Measurements from ENCODE around the gene GPR4. TPM values are rescaled to one million over a fixed set of nuclear protein-coding genes. Genes with fewer than 3 reads are reported as not detected.

GPR4 gene
- total and polyA plus RNA-seq, 2 of the 8 experiments (the other 6 are each of a cell fraction or from before 2014, with no cell fraction given): 0.19 to 0.39 TPM

- H3K4ac ChIP-seq (replicated peaks; ENCODE audit: insufficient read length, low read depth, low read length): no peak overlapping the region
- H4K91ac ChIP-seq (replicated peaks; ENCODE audit: insufficient read length, low read length): no peak overlapping the region
- H2BK12ac ChIP-seq (ENCODE audit: low read depth, low read length): no peak overlapping the region
- H2BK5ac ChIP-seq (ENCODE audit: low read depth, low read length): no peak overlapping the region
- no peak overlapping the region for H3K27ac ChIP-seq (ENCODE audit: low read depth, low read length)
- H2BK15ac ChIP-seq (ENCODE audit: low read length): no peak overlapping the region; the same call in 1 of the 2 replicates
- no peak overlapping the region for H3K4me2 ChIP-seq (ENCODE audit: insufficient read depth in 1 of 2, low read depth in 2 of 2, low read length in 2 of 2)
- peaks cover 13% of the 10 kb centered on the region for H3K23me2 ChIP-seq (ENCODE audit: low read depth, low read length)
- peak overlapping the region; percentile 75; the same call in 1 of the 2 replicates for H2AK5ac ChIP-seq (ENCODE audit: low read depth, low read length)
- no peaks in the 10 kb centered on the region for H3K36me3 ChIP-seq (ENCODE audit: control insufficient read depth in 2 of 4, insufficient read depth in 4 of 4, low read length in 3 of 4)
- H3K79me2 ChIP-seq (ENCODE audit: control insufficient read depth in 1 of 2, insufficient read depth in 2 of 2, low read length in 2 of 2): no peaks in the 10 kb centered on the region
- FAIRE-seq (no peak), DNase-seq (ENCODE audit: low read depth in 1 of 2, low spot score in 2 of 2) (no peak)
- no peak overlapping the region for H3K56ac ChIP-seq (replicated peaks; ENCODE audit: insufficient read length, low read depth, low read length)
- peaks cover 4 to 15% (median 9%) of the 10 kb centered on the region in 4 experiments for H3K4me1 ChIP-seq (replicated peaks in 1 of 4; ENCODE audit: control insufficient read depth in 3 of 4, insufficient read depth in 4 of 4, low read length in 3 of 4)
- POLR2A ChIA-PET (ENCODE audit: partially characterized antibody): interaction anchor here (10.3 kb wide), 1 partner anchor 18 kb away, joined by 119 read pairs; no protein-coding TSS in a partner anchor
- CTCF ChIA-PET (ENCODE audit: partially characterized antibody): interaction anchor here (8.4 kb wide), 1 partner anchor 30 kb away, joined by 135 read pairs; the partner anchor contains the start of gene GPR4
- no peak overlapping the region for H2BK20ac ChIP-seq (ENCODE audit: low read length)
- no peak overlapping the region for H4K8ac ChIP-seq (ENCODE audit: extremely low read depth, insufficient read depth, low read length)
- H4K5ac ChIP-seq (ENCODE audit: insufficient read length, low read depth, low read length): no peak overlapping the region
- no peak overlapping the region for H2BK120ac ChIP-seq (replicated peaks; ENCODE audit: low read depth, low read length)
- H2AFZ ChIP-seq (ENCODE audit: low read length): no peak overlapping the region
- no peak overlapping the region for H3K23ac ChIP-seq (ENCODE audit: insufficient read length)
- no peaks in the 10 kb centered on the region for H4K20me1 ChIP-seq (replicated peaks in 1 of 2; ENCODE audit: control insufficient read depth in 1 of 2, insufficient read depth in 2 of 2, low read length in 2 of 2)
- H3K79me1 ChIP-seq (ENCODE audit: low read depth, low read length): no peaks in the 10 kb centered on the region
- no peak overlapping the region for H3K14ac ChIP-seq (ENCODE audit: insufficient read length)
- no peak overlapping the region for H3K18ac ChIP-seq (ENCODE audit: extremely low read depth, low read length)
- H3K9ac ChIP-seq (replicated peaks in 1 of 4; ENCODE audit: extremely low read depth in 1 of 4, low read depth in 3 of 4, low read length in 3 of 4): no peak overlapping the region
- no peaks in the 10 kb centered on the region for H3K27me3 ChIP-seq (replicated peaks in 1 of 4; ENCODE audit: control insufficient read depth in 3 of 4, extremely low read depth in 1 of 4, insufficient read depth in 3 of 4, low read length in 3 of 4)
- 90% methylated on average over 1 of the region's 1 CpG; no CpG with 5 or more reads in 1 of the 2 experiments for WGBS, 2 experiments (ENCODE audit: extremely low coverage in 1 of 2, insufficient coverage in 1 of 2, insufficient read length in 1 of 2, insufficient replicate concordance in 2 of 2, low coverage in 1 of 2, low lambda C conversion rate in 2 of 2, missing lambda C conversion rate in 1 of 2)
- H3K9me3 ChIP-seq (ENCODE audit: insufficient read depth in 2 of 2, low read depth in 1 of 2, low read length in 1 of 2): no peaks in the 10 kb centered on the region
- no peak overlapping the region for H3K4me3 ChIP-seq (ENCODE audit: extremely low read depth in 1 of 4, insufficient read depth in 2 of 4, low read depth in 3 of 4, low read length in 4 of 4)
- no peak for TF ChIP-seq USF2 (IDR thresholded peaks at IDR 0.05; ENCODE audit: low read length)
- no peak for TF ChIP-seq NANOG (IDR thresholded peaks at IDR 0.05; ENCODE audit: insufficient read depth, low read depth, low read length, poor library complexity, severe bottlenecking)
- TF ChIP-seq ATF2 (IDR thresholded peaks at IDR 0.05; ENCODE audit: low read length): no peak
- no peak for TF ChIP-seq RAD21 (IDR thresholded peaks at IDR 0.05 in 1 of 2, conservative IDR thresholded peaks at IDR 0.05 in 1 of 2; ENCODE audit: low read depth in 2 of 2, low read length in 2 of 2)
- TF ChIP-seq RBBP5 (IDR thresholded peaks at IDR 0.05; ENCODE audit: borderline replicate concordance, low read depth, low read length): no peak
- TF ChIP-seq HDAC2 (IDR thresholded peaks at IDR 0.05; ENCODE audit: borderline replicate concordance in 1 of 2, low read depth in 2 of 2, low read length in 2 of 2): no peak
- no peak for TF ChIP-seq CHD1 (IDR thresholded peaks at IDR 0.05; ENCODE audit: low read depth, low read length)
- TF ChIP-seq SAP30 (IDR thresholded peaks at IDR 0.05; ENCODE audit: insufficient read depth, insufficient replicate concordance, low read length): no peak
- TF ChIP-seq JUND (IDR thresholded peaks at IDR 0.05; ENCODE audit: low read length): no peak
These were observed 34.3 kb upstream of the GPR4 start for GRCh38 chr19:45636275-45636674.
